A673 (cell line): Measurements from ENCODE around the gene TSHZ2.

Source experiments
- CTCF ChIP-seq: fragments of 300-800, 200-600 bp; sonication (generic); conservative IDR thresholded peaks from 2 replicates; pipeline ENCODE4 v1.5.1; 2017; ENCODE audit warnings: low read depth, mild to moderate bottlenecking, antibody characterized with exemption, low read length, moderate library complexity, mixed read lengths
- EZH2 ChIP-seq: fragments of 200-600 bp; sonication (generic); IDR thresholded peaks from 2 replicates; pipeline ENCODE4 v1.6.1; 2017; ENCODE audit warnings: borderline replicate concordance, low read depth, mild to moderate bottlenecking, mixed read lengths, antibody characterized with exemption, low read length; ENCODE audit not compliant: poor library complexity, severe bottlenecking

GRCh38 chr20:53494753-53495152 is 522.6 kb downstream of the TSHZ2 start:
- no peak for TF ChIP-seq CTCF
- no peak for TF ChIP-seq EZH2
